Stimulated activated CD4-positive, alpha-beta T cell treated with anti-CD3 and anti-CD28 coated beads, Interleukin-4, amount 100 ng/mL, for 48 hours (primary cell): ENCODE results near the gene CD79A.
"Not testable (repeated sequence)": the region's sequence is repeated elsewhere in the genome, so short reads cannot be mapped to it uniquely, and the experiment has no call there.

Experiments
- DNase-seq, 2 donors: peaks; one replicate each; pipeline ENCODE4 v3.0.0-alpha.2; 2020; ENCODE audit warnings: low read depth in 2 of 2

The CD79A gene

DNA sequence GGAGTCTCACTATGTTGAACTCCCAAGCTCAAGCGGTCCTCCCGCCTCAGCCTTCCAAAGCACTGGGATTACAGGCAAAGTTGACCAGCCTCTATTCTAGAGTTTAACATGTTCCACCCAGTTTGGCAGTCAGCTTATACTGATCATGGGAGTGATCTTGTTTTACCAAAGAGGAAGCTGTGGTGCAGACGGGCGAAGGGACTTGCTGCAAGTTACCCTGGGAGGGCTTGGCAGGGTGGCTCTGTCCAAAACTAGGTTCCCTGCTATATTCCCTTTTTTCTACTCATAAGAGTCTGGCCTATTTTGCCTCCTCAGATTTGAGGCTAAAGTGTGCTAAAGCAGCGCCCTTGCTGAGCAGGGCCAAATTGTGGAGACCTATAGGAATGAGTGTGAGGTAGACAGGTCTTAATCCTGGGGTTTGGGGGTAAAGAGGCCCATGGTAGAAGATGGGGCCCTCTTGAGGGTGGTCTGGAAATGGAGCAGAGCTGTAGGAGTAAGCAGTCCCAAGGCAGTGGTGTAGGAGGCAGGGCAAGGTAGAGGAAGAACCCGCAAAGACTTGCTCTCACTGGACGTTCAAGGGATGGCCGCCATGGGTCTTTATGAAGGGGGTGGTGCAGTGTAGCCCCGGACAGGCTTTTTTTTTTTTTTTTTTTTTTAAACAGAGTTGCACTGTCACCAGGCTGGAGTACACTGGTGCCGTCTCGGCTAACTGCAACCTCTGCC lies 13.7 kb upstream of the CD79A start:
- DNase-seq = no peak

DNA sequence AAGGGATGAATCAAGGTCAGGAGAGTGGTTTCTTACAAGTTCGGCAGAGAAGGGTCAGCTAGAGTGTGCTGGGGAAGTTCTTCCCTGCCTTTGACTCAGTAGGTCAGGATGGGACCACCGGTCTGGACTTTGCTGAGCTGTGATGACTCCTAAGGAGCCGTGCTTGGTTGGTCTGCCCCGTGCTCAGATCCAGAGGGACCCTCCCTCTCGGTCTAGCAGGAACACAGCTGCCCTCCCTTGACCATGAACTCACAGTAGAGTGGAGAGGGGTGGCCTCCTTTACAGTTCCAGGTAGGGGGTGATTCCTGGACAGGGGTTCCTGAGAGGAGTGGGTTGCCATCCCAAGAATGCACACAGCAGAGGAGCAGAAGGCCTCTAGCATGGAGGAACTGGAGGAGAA lies 12.7 kb upstream of the CD79A start:
- no peak for DNase-seq

DNA sequence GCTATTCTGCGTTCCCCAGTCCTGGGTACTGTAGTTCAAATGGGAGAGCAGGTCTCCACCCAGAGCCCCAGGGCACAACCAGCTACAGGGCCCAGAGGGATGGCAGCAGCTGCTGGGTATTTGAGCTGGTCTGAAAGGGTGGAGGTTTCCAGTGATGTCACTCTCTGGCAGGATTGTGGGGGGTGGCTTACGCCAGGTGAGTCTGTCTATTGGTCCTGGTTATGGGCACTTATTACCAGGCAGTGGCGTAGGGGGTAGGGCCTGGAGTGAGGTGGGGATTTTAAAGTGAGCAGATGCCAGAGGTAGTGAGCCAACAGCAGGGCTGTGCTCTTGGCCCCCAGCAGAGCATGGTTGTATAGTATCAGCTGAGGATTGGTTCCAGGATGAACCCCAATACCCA lies 10.8 kb upstream of the CD79A start:
- no peak for DNase-seq

DNA sequence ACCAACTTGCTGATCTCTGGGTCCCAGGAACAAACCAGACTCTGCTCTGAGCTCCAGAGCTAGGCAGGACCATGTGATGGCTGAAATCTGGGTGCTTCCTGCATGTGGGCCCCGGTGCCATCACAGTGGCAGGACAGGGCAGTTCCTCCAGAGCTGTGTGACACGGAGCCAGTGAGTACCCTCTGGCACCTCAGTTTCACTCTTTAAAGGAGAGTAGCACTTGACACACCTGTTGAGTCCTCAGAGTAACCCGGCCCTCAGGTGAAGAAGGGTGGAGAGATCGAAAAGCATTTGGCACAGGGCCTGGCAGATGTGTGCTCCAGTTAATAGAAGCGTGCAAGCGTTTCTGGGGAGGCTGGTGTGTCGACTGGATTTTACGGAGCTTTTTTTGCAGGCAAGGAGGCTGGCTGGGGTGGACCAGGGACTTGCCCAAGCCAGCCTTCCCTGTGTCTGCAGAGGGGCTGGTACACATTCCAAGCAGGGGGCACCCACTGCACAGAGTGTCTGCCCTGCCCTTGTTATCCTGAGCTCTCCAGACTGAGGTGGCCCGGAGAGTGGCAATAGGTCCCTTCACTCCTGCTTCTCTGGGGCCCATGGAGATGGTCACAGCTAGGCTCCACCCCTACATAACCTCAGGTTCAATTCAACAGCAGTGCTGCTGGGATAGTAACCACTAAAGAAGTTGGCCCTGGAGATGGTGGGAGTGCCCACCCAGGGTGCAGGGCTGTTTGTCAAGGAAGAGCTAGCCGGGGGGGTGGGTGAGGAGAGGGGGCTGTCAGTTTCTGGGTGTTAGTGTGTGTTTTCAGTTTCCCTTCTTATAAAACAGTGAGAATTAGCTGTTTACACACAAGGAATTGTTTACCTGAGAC lies 8.7 kb upstream of the CD79A start:
- no peak for DNase-seq

DNA sequence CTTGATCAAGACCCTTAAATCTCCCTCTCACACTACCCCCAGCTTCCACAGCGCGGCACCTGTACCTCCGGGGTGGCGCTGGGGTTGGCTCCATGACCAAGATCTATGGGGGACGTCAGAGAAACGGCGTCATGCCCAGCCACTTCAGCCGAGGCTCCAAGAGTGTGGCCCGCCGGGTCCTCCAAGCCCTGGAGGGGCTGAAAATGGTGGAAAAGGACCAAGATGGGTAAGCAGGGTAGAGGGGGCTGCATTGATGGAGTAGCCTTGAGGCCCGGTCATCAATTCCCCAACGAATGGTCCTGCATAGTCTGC lies 8.1 kb upstream of the CD79A start:
- no peak for DNase-seq

DNA sequence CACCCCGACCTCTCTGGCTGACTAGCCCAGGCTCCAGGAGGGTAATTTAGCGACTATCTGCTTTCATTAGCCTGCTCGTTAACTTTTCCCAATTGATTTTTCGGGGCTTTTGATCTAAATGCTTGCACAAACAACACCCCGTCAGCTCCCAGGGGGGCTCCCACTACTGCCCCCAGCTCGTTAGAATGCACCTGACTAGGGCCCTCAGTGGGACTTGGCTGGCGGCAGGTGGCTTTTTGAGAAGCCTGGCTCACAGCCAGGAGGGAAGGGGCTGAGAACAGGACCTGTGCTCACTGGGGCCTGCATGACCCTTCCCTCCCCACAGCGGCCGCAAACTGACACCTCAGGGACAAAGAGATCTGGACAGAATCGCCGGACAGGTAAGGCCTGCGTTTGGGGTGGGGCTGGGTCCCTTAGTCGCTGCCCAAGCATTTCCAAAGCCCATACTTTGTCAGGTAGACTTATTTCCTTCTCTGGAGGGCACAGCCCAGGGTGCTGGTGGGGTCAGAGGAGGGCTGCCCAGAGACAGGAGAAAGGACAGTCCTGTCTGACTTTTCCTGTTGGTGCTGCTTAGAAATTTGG lies 7.6 kb upstream of the CD79A start:
- no peak for DNase-seq

DNA sequence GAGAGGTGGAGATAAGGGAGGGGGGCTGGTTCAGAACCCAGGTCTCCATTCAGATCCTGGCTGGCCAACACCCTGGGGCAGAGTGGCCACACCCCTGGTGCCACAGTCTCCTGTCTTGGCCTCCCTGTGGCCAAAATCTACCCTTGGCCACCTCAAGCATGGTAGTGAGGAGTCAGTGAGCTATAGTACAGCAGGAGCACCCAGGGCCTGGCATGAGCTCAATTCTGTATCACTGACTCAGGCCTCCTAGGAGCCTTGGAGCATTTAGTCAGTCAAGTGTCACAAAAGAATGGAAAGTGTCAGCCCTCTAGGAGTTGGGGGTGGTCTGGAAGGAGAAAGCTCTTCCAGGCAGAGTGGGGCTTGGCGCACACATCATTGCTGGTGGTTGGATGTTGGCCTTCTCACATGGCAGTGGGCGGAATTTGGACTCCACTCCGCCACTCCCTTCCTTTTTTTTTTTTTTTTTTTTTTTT lies 6.6 kb upstream of the CD79A start:
- DNase-seq = no peak

DNA sequence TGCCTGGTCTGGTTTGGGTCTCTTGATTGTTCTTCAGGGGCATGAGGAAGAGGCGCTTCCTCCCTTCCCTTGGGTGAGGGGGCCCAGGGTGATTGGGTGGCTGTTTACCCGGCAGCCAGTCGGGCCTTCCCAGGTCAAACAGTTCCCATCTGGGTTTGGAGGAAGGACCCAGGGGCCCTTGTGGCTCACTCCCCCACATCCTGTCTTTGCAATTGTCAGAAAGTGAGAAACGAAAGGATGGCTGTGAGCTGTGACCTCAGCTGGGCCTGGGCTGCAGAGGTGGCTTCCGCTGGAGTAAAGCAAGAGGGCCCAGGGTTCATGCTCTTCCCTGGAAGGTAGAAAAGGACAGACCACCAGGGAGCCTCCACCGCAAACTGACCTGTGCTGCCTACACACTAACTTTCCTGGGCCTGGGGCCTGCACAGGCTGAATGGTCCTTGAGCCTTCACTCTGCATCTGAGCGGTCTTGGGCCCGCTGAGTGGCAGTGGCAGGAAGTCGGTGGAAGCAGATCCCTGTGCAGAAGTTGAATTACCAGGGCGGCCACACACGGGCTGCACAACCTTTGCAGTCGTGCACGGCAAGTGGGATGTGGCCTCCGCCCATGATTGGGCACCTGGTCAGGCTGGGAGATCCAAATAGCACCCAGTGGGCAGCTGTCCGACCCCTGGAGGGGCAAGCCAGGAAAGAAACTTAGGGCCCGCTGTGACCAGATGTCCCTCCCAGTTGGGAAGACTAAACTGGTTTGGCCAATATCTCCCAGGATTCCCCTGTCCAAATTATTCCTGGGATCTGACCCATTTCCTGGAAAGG lies 5.3 kb upstream of the CD79A start:
- DNase-seq = peak; percentile 55 to 62

DNA sequence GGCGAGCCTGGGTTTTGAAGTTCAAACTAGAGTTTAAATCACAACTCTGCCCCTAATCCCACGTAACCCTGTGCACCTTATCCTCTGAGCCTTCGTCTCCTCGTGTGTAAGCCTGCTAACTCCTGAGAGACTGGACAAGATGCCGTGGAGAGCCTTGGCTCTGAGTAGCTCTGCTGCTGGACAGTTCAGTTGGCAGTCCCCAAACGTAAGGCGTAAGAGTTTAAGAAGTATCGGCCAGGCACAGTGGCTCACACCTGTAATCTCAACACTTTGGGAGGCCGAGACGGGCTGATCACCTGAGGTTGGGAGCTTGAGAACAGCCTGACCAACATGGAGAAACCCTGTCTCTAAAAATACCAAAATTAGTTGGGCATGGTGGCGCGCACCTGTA lies 4.7 kb upstream of the CD79A start:
- DNase-seq = no peak

DNA sequence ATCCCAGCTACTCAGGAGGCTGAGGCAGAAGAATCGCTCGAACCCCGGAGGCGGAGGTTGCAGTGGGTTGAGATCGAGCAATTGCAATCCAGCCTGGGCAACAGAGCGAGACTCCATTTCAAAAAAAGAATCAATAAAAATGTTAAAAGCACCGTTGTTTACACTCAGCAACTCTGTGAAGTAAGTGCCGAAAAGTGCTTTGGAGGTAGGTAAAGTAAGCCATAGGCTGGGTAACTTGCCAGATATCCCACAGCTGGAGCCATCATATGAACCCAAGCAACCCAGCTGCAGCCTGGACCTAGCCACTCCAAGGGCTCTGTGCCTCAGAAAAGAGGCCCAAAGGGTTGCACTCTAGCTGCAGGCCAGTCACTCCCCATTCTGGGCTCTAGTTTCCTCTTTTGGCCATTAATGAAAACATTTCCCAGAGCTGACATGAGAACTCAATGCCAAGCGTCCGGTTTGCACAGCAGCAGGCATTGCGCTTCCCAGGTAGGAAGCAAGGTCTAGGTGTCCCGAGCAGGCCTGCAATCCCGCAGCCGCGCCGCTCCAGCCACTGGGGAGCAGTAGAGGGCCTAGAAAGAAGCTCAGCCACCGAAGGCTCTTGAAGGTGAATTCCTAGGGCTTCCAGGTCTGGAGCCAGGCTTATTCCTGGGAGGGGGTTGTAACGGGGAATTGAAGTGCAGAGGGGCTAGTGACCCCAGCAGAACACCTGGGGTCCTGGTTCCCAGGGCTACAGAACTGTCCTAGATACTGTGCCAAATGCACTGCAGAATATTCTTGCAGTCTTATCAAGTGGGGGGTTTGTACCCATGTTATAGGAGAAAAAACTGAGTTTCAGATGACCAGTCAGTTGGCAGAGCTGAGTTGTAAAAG lies 4.1 kb upstream of the CD79A start:
- peak in 1 of 2 donors; percentile 62 for DNase-seq

DNA sequence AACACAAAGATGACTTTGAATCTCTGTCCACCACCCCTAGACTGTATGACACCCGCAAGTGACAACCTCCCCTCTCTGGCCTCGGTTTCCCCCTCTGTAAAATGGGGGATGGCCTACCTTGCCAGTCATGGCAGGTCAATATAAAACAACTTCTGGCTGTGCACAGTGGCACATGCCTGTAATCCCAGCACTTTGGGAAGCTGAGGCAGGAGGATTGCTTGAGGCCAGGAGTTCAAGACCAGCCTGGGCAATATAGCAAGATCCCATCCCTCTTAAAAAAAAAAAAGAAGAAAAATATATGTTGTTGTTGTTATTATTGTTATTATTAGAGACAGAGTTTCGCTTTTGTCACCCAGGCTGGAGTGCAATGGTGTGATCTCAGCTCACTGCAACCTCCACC lies 1.1 kb upstream of the CD79A start:
- not testable (repeated sequence) for DNase-seq

DNA sequence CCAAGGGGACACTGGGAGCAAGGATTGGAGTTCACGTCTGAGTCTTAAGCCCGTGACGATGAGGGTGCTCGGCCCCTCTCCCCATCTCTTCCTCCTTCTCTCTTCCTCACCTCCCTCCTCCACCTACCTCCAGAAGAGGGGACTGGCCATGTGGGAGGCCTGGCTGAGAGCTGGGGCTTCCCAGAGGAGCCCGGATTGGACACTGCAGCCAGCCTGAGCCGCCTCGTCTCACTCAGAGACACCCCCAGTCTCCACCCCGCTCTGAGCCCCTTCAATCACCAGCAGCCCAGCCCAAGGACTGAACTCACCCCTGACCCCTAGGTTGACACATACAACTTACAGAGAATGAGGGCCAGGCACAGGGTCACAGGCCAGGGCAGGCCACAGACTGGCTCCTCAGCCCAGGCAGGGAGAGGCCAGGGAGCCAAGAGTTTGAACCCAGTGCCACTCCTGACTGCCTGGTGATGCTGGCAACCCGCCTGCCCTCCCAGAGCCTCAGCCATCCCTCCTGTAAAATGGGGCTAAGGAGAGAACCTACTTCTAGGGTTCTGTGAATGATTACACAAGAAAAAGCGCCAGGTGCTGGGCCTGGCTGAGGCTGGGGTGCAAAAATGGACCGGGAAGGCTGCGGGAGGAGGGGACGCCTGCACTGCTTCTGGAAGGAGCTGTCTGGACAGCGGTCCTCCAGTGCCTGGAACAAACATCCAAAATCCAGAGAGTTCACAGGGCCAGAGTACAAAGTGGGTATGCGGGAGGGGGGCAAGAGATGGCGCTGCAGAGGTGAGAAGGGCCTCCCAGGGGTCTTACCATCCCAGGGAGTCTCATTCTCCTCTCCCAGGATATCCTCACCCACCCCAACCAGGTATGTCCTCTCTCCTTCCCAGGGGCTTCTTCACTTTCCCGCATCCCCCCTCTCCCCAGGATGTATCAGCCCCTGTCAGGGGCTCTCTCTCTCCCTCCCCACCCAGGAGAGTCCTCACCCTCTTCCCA lies 1.1 kb downstream of the CD79A start:
- no peak for DNase-seq

DNA sequence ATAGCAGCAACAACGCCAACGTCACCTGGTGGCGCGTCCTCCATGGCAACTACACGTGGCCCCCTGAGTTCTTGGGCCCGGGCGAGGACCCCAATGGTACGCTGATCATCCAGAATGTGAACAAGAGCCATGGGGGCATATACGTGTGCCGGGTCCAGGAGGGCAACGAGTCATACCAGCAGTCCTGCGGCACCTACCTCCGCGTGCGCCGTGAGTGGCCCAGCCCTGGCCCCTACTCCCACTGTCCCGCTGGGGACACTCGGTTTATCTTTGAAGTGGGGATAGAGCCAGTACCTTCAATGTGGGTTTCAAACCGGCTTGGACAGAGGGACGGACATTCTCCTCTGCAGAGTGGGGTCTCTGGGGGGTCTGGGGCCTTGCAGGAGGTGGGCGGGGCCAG lies 2.0 kb downstream of the CD79A start:
- no peak for DNase-seq

DNA sequence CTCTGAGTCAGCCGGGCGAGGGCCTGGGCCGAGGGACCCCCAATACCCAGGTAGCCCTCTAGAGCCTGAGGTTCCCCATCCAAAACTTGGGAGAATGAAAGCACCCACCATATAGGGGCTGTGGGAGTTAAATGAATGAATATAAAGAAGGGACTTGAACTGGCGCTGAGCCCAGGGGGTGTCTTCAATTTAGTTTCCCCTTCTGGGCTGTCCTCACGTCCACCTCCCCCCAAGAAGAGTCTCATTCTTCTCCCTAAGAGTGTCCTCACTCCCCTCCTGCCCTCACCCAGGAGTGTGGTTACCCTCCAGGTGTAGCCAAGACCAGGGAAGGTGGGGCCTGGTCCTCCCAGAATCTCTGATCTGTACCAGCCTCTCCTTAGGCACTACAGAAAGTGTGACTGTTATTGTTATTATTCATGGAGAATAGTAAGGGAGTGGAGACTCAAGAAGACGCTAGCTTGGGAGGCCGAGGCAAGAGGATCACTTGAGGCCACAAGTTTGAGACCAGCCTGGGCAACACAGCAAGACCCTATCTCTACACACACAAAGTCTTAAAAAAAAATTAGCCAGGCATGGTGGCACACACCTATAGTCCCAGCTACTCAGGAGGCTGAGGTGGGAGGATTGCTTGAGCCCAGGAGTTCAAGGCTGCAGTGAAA lies 2.7 kb downstream of the CD79A start:
- no peak for DNase-seq

DNA sequence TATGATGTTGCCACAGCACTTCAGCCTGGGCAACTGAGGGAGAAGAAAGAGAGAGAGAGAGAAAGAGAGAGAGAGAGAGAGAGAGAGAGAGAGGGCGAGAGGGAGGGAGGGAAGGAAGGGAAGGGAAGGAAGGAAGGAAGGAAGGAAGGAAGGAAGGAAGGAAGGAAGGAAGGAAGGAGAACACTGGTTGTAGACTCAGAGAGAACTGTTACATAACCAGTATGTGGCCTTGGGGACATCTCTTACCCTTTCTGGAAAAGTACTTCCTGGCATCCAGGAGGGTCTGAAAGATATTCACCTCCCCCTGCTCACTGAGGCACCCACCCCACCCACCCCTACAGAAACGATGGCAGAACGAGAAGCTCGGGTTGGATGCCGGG lies 3.2 kb downstream of the CD79A start:
- no peak for DNase-seq

DNA sequence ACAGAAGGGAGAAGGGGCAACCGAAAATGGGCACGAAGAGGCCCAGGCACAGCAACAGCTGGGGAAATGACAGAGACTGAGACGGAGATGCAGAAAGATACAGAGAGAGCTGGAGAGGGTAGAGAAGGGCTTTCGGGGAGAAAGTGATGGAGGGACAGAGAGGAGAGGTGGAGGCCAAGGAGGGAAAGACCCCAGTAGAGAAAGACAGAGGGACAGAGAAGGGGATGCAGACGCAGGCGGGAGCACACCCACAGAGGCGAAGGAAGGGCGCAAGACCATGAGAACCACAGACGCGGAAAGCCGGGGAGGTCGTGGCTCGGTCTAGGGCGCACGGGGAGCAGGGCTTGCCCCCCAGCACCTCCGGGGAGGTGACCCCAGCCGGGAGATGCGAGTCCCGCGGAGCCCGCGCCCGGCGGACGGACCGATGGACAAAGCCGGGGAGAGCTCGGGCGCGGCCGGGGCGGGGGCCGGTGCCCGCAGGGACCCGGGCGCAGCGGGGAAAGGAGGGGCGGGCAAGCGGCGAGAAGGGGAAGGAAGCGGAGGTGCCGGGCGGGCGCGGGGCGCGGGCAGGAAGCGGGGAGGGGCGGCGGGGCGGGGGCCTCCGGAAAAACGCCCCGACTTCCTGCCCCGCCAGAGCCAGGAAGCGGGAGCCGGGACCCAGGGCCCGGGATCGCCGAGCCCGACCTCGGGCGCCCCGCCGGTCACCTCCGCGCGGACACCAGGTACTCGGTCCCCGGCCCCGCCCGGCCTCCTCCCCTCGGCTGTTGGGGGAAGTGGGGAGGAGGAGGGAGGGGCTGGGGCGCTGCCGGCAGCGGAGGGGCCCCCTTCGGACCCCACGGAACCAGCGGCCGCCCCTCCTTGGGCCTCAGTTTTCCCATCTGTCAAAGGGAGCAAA lies 5.7 kb downstream of the CD79A start, which contains the start of gene ARHGEF1:
ARHGEF1 (plus strand) TSS at position 617 of the 895 bp plus-strand sequence. CDS start 4,899 bp downstream, outside the sequence.
- DNase-seq = peak in 1 of 2 donors; percentile 50

DNA sequence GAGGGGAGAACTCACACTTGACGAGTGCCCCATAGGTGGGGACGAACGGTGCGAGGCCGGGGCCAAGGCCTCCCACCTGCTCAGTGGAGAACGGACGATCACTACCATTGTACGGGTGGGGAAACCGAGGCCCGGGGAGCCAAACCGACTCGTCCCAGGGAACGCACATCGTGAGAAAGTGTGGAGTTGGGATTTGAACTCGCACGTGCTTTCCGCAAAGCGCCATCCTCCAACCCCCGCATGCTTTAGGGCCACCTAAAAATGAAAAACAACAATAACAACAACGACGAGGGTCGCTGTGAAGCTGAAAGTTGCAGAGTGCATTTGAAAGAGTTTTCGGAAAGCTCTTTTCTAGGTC lies 6.4 kb downstream of the CD79A start:
- DNase-seq = no peak
